HUES6 (cell line): ENCODE measurements around the gene CD63.

Experiments
- H3K27ac ChIP-seq: 2 replicates; pipeline ENCODE4 v1.7.0; 2013; ENCODE audit warnings: low read depth, mild to moderate bottlenecking, low read length, inconsistent platforms
- H3K27me3 ChIP-seq: 2 replicates; pipeline ENCODE4 v1.6.1; 2013; ENCODE audit warnings: low read length; ENCODE audit not compliant: control insufficient read depth, insufficient read depth
- H3K36me3 ChIP-seq: 2 replicates; pipeline ENCODE4 v1.6.1; 2013; ENCODE audit warnings: low read length; ENCODE audit not compliant: control insufficient read depth, insufficient read depth
- H3K4me1 ChIP-seq: 2 replicates; pipeline ENCODE4 v1.6.1; 2013; ENCODE audit warnings: low read length; ENCODE audit not compliant: control insufficient read depth, insufficient read depth
- H3K4me3 ChIP-seq: 2 replicates; pipeline ENCODE4 v1.5.1; 2013; ENCODE audit warnings: low read depth, low read length
- H3K9ac ChIP-seq: one replicate; pipeline ENCODE4 v1.6.1; 2013; ENCODE audit warnings: mild to moderate bottlenecking, low read length
- H3K9me3 ChIP-seq: 2 replicates; pipeline ENCODE4 v1.6.1; 2013; ENCODE audit warnings: low read depth, low read length; ENCODE audit not compliant: control insufficient read depth, insufficient read depth

CD63 gene

DNA sequence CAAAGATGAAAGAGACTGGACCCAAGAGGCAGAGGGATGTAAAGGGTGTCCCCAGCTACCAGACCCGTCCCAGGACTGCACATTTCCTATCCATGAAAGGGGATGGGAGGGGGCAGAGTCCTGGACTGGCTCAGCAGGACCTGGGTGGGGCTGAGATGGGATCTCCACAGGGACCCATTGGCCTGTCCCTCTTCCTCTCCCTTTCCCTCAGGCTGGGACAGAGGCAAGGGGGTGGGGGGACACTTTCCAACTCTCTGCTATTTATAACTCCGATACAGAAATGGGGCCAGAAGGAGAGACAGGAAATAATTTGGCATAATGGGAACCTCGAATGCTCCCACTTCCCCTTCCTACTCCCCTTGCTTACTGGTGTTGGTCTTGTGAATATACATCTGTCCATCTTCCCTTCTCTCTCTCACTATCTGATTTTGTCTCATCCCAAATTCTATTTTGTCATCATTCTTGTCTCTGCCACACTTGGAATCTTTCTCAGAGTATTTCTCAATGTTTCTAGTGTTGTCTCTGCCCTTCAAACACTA, 20.0 kb downstream of the CD63 start:
- Histone ChIP-seq H3K4me1 (peaks cover 22% of the 10 kb centered on the region), H3K27me3 (peaks cover 38% of the 10 kb centered on the region), H3K27ac (no peak overlapping the region), H3K4me3 (peak overlapping the region; percentile 92), H3K36me3 (no peaks in the 10 kb centered on the region), H3K9ac (no peak overlapping the region), H3K9me3 (no peaks in the 10 kb centered on the region)

DNA sequence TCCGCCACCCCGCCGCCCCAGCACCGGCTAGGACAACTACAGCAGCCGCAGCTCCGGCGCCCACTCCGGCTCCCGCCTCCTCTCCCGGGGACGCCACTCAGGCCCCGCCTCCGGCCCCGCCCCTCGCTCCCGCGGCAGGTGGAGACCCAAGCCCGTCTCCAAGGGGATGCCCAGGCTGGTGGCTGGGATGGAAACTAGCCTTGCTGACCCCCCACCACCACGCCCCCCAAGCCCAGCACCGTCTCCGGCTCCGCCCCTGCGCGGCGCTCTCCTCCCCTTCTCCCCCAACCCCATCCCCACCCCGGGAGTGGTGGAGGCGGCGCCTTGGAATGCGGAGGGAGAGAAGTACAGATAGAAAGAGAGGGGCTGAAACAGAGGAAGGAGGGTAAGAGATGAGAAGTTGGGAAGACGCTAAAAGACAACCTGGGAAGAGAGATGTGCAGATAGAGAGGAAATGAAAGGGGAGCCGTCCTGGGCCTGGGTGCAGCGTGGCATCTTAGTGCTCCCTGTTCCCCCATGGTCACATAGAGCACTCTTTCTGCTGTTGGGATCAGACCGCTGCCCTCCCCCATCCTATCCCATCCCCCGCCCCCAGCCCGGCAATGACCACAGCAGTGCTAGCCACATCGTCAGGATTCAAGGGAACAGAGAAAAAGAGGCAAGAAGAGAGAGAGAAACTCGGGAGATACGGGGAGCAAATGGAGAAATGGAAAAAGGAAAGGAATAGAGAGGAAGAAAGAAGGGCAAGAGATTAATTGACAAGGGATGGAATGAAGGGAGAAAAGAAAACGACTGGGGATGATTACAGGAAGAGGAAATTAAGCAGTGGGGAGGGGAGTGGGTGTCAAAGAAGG, 20.7 kb downstream of the CD63 start, which contains the start of gene ITGA7:
TSS of gene ITGA7 (minus strand) at position 64 of the 854 bp plus-strand sequence. CDS start 222 bp downstream, outside the sequence.
- no peak within 1 kb of the TSS for H3K27ac ChIP-seq
- H3K4me1 ChIP-seq, result peaks cover 22% of the 10 kb centered on the region

DNA sequence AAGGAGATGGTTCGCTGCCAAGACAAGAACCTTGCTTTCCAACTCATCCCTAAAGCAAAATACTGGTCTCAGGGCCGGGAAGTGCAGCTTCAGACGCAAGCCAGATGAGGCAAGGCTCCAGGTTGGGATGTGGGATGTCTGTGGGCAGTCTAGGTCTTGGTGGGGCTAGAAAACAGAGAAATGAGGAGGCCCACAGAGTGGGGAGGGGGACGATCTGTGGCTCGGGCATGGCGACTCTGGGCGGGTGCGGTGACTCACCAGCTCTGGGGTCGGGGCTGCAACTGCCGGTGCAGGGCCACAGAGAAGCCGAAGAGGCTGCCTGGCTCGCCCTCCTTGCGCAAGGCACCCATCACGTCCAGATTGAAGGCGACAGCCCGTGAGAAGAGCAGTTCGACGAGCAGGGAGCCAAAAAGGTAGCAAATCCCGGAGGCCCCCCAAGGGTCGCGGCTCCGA, 21.6 kb downstream of the CD63 start:
- Histone ChIP-seq H3K9me3 (no peaks in the 10 kb centered on the region), H3K36me3 (no peaks in the 10 kb centered on the region; the same call in 1 of the 2 replicates), H3K4me1 (peaks cover 22% of the 10 kb centered on the region), H3K9ac (peak overlapping the region; percentile 77), H3K4me3 (peak overlapping the region; percentile 92), H3K27me3 (peaks cover 28% of the 10 kb centered on the region), H3K27ac (no peak overlapping the region)

More for the DNA sequence above, 20.7 kb downstream of the CD63 start, which contains the start of gene ITGA7:
- Histone ChIP-seq H3K9ac (peak within 1 kb of the TSS; percentile 77), H3K4me3 (peak within 1 kb of the TSS; percentile 92), H3K36me3 (no peaks in the 10 kb centered on the region), H3K27me3 (peaks cover 37% of the 10 kb centered on the region), H3K9me3 (no peaks in the 10 kb centered on the region)

DNA sequence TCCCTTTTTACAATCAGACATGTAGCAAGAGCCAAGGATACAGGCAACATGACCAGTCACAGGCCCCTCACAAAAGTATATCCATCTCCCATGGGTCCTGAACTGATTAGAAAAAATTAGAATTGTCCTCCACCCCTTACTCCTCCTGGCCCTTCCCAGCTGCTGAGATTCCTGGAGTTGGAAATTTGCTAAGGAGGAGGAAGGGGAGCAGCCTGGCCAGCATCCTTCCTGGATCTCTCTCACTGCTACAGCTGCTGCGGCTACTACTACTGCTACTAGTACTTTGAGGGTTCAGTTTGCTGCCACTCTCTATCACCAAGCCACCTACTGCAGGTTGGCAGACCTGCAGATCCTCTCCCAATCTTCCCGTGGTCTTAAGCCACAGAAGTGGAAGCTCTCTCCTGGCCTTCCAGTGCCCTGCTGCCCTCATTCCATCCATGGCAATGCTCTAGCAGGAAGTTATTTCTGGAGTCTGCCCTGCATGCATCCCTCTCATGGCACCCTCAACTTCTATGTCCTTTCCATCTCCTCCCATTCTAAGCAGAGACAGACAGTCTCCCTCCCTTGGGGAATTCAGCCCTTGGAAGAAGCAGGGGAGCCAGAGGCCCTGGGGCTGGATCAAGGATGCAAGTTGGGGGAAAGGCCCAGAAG, 22.1 kb downstream of the CD63 start:
- Histone ChIP-seq H3K36me3 (no peaks in the 10 kb centered on the region; the same call in 1 of the 2 replicates), H3K27ac (no peak overlapping the region), H3K9me3 (no peaks in the 10 kb centered on the region), H3K4me1 (peaks cover 22% of the 10 kb centered on the region), H3K9ac (peak overlapping the region; percentile 77), H3K4me3 (peak overlapping the region; percentile 92), H3K27me3 (peaks cover 23% of the 10 kb centered on the region)

DNA sequence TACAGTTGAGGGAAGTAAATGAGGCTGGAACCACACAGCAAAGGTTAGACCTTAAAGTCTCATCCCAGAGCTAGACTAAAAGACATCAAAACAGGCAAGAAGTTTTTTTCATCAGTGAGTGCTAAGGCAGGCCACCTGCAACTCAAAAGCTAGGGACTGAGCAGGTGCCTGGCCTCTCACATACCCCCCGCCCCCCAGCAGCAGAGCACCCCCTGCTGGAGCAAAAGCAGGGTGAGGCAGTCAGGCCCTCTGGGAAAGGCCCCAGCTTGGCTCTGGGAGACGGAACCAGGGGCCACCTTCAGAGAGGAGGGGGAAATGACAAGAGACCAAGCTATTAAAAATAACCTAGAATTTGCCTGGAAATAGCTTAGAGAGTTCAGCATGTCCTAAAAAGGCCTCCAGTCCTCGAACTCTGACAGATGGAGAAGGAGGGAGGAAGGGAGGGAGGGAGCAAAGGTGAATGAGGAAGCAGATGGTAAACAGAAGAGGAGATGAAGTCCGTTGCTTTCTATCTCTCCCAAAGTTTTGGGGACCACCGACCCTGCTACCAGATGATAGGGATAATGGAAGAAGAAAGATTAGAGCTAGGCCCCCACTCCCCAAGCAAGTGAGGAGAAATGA, 22.9 kb downstream of the CD63 start:
- peaks cover 3% of the 10 kb centered on the region; the same call in 1 of the 2 replicates for H3K36me3 ChIP-seq
- H3K27ac ChIP-seq, result no peak overlapping the region
- H3K9ac ChIP-seq, result no peak overlapping the region
- peak overlapping the region; percentile 92 for H3K4me3 ChIP-seq
- H3K4me1 ChIP-seq, result peaks cover 22% of the 10 kb centered on the region
- H3K27me3 ChIP-seq, result peaks cover 22% of the 10 kb centered on the region
- H3K9me3 ChIP-seq, result no peaks in the 10 kb centered on the region

DNA sequence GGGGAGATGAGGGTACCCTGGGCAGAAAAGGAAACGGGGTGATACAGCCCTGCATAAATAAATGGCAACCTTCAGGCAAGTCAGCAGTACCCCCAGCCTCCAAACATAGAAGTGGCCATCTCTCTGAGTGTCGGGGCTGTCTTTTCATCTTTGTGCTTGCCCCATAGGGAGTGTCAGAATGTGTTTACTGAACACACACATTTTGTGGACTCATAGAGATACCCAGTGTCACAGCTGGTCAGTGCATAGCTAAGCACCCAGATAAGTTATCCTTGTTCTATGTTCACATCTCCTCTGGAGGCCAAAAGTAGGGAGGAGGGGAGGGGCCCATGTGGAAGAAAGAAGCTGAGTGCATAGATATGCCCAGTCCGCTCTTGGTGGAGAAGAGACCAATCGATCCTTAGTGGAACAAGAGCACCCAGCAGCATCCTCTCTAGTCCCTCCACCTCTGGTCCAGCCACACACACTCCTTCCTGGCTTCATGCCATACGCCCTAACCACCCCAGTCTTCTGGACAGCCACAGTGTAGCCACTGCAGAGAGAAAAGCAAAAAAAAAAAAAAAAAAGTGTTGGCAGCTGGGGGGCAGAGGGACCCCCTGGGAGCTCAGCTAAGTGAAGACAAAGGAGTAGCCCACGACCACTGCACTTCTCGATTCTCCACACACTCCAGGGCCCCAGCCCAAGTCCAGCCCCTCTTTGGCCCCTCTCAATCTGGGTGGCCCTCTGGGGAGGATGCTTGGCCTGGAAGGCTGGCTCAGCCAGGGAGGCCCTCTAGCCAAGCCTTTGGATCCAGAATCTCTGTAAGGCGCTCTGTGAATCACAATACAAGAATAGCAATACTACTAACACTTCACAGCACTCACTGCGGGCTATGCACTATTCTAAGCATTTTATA, 23.7 kb downstream of the CD63 start:
- Histone ChIP-seq H3K27ac (no peak overlapping the region), H3K9me3 (no peaks in the 10 kb centered on the region), H3K4me1 (peaks cover 22% of the 10 kb centered on the region), H3K4me3 (no peak overlapping the region), H3K27me3 (peaks cover 22% of the 10 kb centered on the region), H3K9ac (no peak overlapping the region), H3K36me3 (peaks cover 9% of the 10 kb centered on the region; the same call in 1 of the 2 replicates)

DNA sequence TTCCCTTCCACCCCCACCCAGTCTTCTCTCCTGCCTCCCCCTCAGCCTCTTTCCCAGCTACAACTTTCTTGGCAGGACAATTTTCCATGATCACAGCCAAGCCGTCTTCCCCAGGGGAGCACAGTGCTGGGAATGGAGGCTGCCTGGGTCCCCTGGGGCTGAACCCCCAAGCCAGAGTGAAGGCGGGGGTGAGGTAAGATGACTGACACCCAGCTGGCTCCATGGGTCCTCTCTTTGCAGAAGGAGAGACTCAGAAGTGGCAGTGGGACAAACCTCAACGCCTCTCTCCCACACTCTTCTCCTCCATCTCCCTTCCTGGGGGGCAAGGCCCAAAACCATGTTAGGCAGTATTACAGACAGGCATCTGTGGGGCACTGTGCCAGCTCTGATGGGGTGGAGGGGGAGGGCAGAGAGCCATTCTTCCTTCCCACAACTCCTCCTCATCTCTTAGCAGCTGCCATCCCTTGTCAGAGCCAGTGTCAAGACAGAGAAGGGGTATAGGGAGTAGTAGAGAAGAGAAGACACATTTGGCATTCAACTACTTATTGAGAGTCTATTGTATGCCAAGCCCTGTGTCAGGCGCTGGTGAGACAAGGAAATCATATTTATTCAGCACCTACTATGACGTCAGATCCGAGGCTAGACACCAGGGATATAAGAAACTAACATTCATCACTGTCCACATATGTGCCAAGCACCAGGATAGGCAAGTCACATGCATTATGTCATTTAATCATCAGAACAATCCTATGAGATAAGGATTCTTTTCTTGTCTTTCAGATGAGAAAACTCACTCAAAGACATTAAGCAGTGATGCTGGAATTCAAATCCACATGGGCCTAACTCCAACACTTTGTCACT, 24.7 kb downstream of the CD63 start:
- H3K36me3 ChIP-seq, result peaks cover 9% of the 10 kb centered on the region; the same call in 1 of the 2 replicates
- peaks cover 14% of the 10 kb centered on the region for H3K27me3 ChIP-seq
- H3K9ac ChIP-seq, result no peak overlapping the region
- no peak overlapping the region for H3K4me3 ChIP-seq
- H3K27ac ChIP-seq, result no peak overlapping the region
- H3K4me1 ChIP-seq, result peaks cover 22% of the 10 kb centered on the region
- no peaks in the 10 kb centered on the region for H3K9me3 ChIP-seq

DNA sequence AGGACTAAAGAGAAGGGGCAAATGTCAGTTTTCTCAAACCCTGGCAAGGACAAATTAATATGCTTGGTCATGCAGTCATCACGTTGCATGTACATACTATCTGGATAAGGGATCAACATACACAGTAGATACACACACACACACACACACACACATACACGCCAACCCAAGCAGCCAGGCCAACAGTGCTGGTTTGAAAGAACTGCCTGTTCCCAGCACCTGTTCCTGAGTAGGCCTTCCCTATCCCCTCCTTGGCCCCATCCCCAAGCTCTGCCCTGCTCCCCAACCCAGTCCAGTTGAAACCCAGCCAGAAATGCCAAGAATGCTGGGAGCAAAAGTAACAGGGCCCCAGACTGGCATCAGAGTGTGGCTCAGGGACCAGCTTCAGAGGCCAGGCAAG, 25.5 kb downstream of the CD63 start:
- no peak overlapping the region for H3K9ac ChIP-seq
- peaks cover 9% of the 10 kb centered on the region; the same call in 1 of the 2 replicates for H3K36me3 ChIP-seq
- peaks cover 16% of the 10 kb centered on the region; the same call in 1 of the 2 replicates for H3K4me1 ChIP-seq
- H3K27me3 ChIP-seq, result peaks cover 8% of the 10 kb centered on the region
- H3K4me3 ChIP-seq, result no peak overlapping the region
- H3K9me3 ChIP-seq, result no peaks in the 10 kb centered on the region
- no peak overlapping the region for H3K27ac ChIP-seq

DNA sequence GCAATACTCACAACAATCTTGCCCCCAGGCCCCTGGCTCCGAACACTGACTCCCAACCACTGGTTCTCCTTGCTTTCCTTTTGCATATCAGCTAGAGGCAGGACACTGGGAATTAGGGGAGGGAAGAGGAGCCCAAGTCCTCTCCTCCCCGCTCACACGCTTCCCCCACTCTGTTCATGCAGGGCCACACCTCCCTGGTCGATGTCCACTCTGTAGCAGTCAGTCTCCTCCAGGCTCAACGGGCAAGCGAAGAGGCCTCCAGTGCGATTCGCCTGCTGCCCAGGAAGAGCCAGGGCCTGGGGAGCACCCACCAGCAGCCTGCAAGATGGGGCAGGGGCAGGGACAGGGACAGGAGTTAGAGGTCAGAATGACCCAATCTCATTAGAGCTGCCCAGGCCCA, 25.9 kb downstream of the CD63 start:
- Histone ChIP-seq H3K27me3 (peaks cover 8% of the 10 kb centered on the region), H3K36me3 (peaks cover 9% of the 10 kb centered on the region; the same call in 1 of the 2 replicates), H3K27ac (no peak overlapping the region), H3K9ac (no peak overlapping the region), H3K4me1 (peaks cover 16% of the 10 kb centered on the region; the same call in 1 of the 2 replicates), H3K9me3 (no peaks in the 10 kb centered on the region), H3K4me3 (no peak overlapping the region)
